B cell (primary cell): ENCODE measurements around the gene P2RX6. TPM values are rescaled to one million over a fixed set of nuclear protein-coding genes. Genes with fewer than 3 reads are reported as not detected.
A peak's percentile ranks its signal among the peaks of the same experiment; 100 is the strongest.

Experiments
- ATAC-seq: fragments of 200-7000 bp; cut with Tn5 transposase; one replicate; pipeline ENCODE4 v1.10.0; 2021; ENCODE audit warnings: low read depth, mild to moderate bottlenecking, moderate number of reproducible peaks, moderate library complexity
- CTCF ChIA-PET: fragments of 350-600 bp; sonication (Branson Sonifier 250); formaldehyde crosslinking; loops from one replicate; lab custom pipeline; 2021; ENCODE audit warnings: antibody characterized with exemption, inconsistent platforms; lab: Charles Lee
- POLR2A ChIA-PET: fragments of 350-600 bp; sonication (Branson Sonifier 250); formaldehyde crosslinking; loops from one replicate; lab custom pipeline; 2021; ENCODE audit warnings: antibody characterized with exemption; lab: Charles Lee
- DNase-seq: peaks from one replicate; pipeline ENCODE4 v3.0.0; 2013
- H2AFZ ChIP-seq: 2 replicates; pipeline ENCODE4 v1.6.1; 2012; ENCODE audit warnings: mild to moderate bottlenecking, low read depth, low read length; ENCODE audit not compliant: insufficient read depth, poor library complexity, severe bottlenecking
- H3K27ac ChIP-seq, 2 donors: 1 replicate in 1 of 2; 2 replicates in 1 of 2; pipeline ENCODE4 v1.5.1; 2012 to 2013; ENCODE audit warnings: low read length in 2 of 2, mild to moderate bottlenecking in 2 of 2, moderate library complexity in 1 of 2
- H3K27me3 ChIP-seq, 4 experiments: fragments of 200-600 bp in 1 of 4; sonication (generic) in 1 of 4; replicated peaks in 1 of 4; 1 replicate in 2 of 4; 2 replicates in 2 of 4; pipeline versions ENCODE4 v1.6.1 to v1.7.0; 2013 to 2016; ENCODE audit warnings: low read length in 3 of 4, mild to moderate bottlenecking in 2 of 4, mixed read lengths in 1 of 4, moderate library complexity in 1 of 4; ENCODE audit not compliant: insufficient read depth in 4 of 4, control insufficient read depth in 3 of 4; ENCODE audit errors: control extremely low read depth in 1 of 4
- H3K36me3 ChIP-seq, 2 experiments: replicated peaks in 1 of 2; 1 replicate in 1 of 2; 2 replicates in 1 of 2; pipeline versions ENCODE4 v1.6.1 to v1.7.1; 2013; ENCODE audit warnings: low read length in 1 of 2; ENCODE audit not compliant: insufficient read depth in 2 of 2, control insufficient read depth in 1 of 2; ENCODE audit errors: control extremely low read depth in 1 of 2, extremely low read depth in 1 of 2
- H3K4me1 ChIP-seq, 2 donors: fragments of 200-600 bp in 1 of 2; sonication (generic) in 1 of 2; 1 replicate in 1 of 2; 2 replicates in 1 of 2; pipeline versions ENCODE4 v1.5.1 to v1.6.1; 2013 to 2017; ENCODE audit warnings: low read length in 2 of 2; ENCODE audit not compliant: control insufficient read depth in 2 of 2, insufficient read depth in 2 of 2
- H3K4me2 ChIP-seq: replicated peaks from 2 replicates; pipeline ENCODE3; 2012; ENCODE audit warnings: mild to moderate bottlenecking, low read depth, low read length; ENCODE audit not compliant: poor library complexity, severe bottlenecking
- H3K4me3 ChIP-seq, 5 experiments: fragments of 200-600 bp in 1 of 5; sonication (generic) in 1 of 5; 1 replicate in 3 of 5; 2 replicates in 2 of 5; pipeline versions ENCODE4 v1.5.1 to v1.7.0; 2011 to 2016; ENCODE audit warnings: low read length in 4 of 5, mild to moderate bottlenecking in 4 of 5, low read depth in 2 of 5, control low read depth in 1 of 5, moderate library complexity in 1 of 5; ENCODE audit not compliant: insufficient read depth in 1 of 5; ENCODE audit errors: control extremely low read depth in 1 of 5, extremely low read depth in 1 of 5
- H3K79me2 ChIP-seq: fragments of 200-600 bp; sonication (generic); one replicate; pipeline ENCODE4 v1.6.0; 2016; ENCODE audit warnings: low read length; ENCODE audit not compliant: control insufficient read depth, insufficient read depth
- H3K9ac ChIP-seq: fragments of 200-600 bp; sonication (generic); 2 replicates; pipeline ENCODE4 v1.6.1; 2017; ENCODE audit warnings: mild to moderate bottlenecking, low read length, moderate library complexity
- H3K9me3 ChIP-seq, 3 donors: one replicate each; pipeline versions ENCODE4 v1.6.1 to v1.7.1; 2013; ENCODE audit warnings: low read length in 2 of 3; ENCODE audit not compliant: control insufficient read depth in 2 of 3, insufficient read depth in 1 of 3; ENCODE audit errors: control extremely low read depth in 1 of 3
- H4K20me1 ChIP-seq: 2 replicates; pipeline ENCODE4 v1.6.0; 2012; ENCODE audit warnings: mild to moderate bottlenecking, low read length; ENCODE audit not compliant: insufficient read depth, control insufficient read depth, poor library complexity, severe bottlenecking
- H3K27ac Mint-ChIP-seq: one replicate; pipeline ENCODE4 v1.8.0; 2021; ENCODE audit warnings: mixed read lengths
- H3K27me3 Mint-ChIP-seq: one replicate; pipeline ENCODE4 v1.8.0; 2021; ENCODE audit warnings: mixed read lengths
- H3K4me1 Mint-ChIP-seq: one replicate; pipeline ENCODE4 v1.8.0; 2021; ENCODE audit warnings: mixed read lengths
- H3K4me3 Mint-ChIP-seq: one replicate; pipeline ENCODE4 v1.8.0; 2021; ENCODE audit warnings: mixed read lengths
- H3K9me3 Mint-ChIP-seq: one replicate; pipeline ENCODE4 v1.8.0; 2022; ENCODE audit warnings: mixed read lengths; ENCODE audit not compliant: insufficient read depth
- CTCF ChIP-seq: fragments of 200-600 bp; IDR thresholded peaks from one replicate; pipeline ENCODE4 v1.8.0; 2022; ENCODE audit warnings: antibody characterized with exemption, mild to moderate bottlenecking
- EZH2 ChIP-seq: IDR thresholded peaks from 2 replicates; pipeline ENCODE4 v1.6.1; 2012; ENCODE audit warnings: borderline replicate concordance, low read depth, mild to moderate bottlenecking, moderate library complexity, low read length; ENCODE audit not compliant: insufficient read depth, poor library complexity, severe bottlenecking
- WGBS: methylation state at CpG from one replicate; pipeline ENCODE4 v1.1.5; 2013; ENCODE audit warnings: missing lambda C conversion rate; ENCODE audit not compliant: insufficient coverage; 5-methylcytosine and 5-hydroxymethylcytosine counted together
- intact Hi-C: fragments of 100-400 bp; cut with micrococcal nuclease; formaldehyde crosslinking; loops from one replicate; pipeline ENCODE4 v1.10.0; 2022
- polyA plus RNA-seq: library from polyadenylated mRNA; depleted of rRNA; stranded (reverse); fragments of >200 nt; gene quantifications from 2 replicates; pipeline ENCODE4 v1.2.3, GENCODE V29; 2012
- total RNA-seq, 2 donors: library from RNA; stranded (reverse); fragments of 120-200 nt in 1 of 2; gene quantifications; 1 replicate in 1 of 2; 2 replicates in 1 of 2; pipeline versions ENCODE4 v1.2.3 to v1.2.4, GENCODE V29; 2013 to 2022

Gene P2RX6
- total and polyA plus RNA-seq, 2 donors (not counting 1 experiment from before 2014, with no cell fraction given): 0.49 to 0.79 TPM

- no peaks in the 10 kb centered on the region for H3K4me1 Mint-ChIP-seq
- H3K27ac Mint-ChIP-seq: peak overlapping the region; percentile 41
- H3K4me3 Mint-ChIP-seq: no peak overlapping the region
- no peaks in the 10 kb centered on the region for H3K9me3 ChIP-seq
- WGBS: 44% methylated on average over 12 of the region's 17 CpGs
- no peak overlapping the region for H3K27ac ChIP-seq
- H3K9me3 Mint-ChIP-seq: no peaks in the 10 kb centered on the region
- no peaks in the 10 kb centered on the region for H3K79me2 ChIP-seq
- H3K4me3 ChIP-seq: no peak overlapping the region
- H3K27me3 ChIP-seq: no peaks in the 10 kb centered on the region
- ATAC-seq (no peak), DNase-seq (no peak)
- H3K36me3 ChIP-seq: peaks cover 0 to 23% of the 10 kb centered on the region in 2 experiments
- no peak overlapping the region for H3K9ac ChIP-seq
- no peaks in the 10 kb centered on the region for H4K20me1 ChIP-seq
- no peak overlapping the region for H2AFZ ChIP-seq
- POLR2A ChIA-PET: no interaction called here
- H3K27me3 Mint-ChIP-seq: no peaks in the 10 kb centered on the region
- no peaks in the 10 kb centered on the region for H3K4me1 ChIP-seq
- H3K4me2 ChIP-seq: no peak overlapping the region
- intact Hi-C loops: loop anchor here (10.0 kb wide), 1 partner anchor 55 kb away; the partner anchor contains the start of gene LRRC74B
- CTCF ChIA-PET: no interaction called here
- no peak for TF ChIP-seq CTCF
- TF ChIP-seq EZH2: no peak
Measured at GRCh38 chr22:20989323-20990138, 25.4 kb upstream of the P2RX6 start.
